ENCODE results near the gene GEMIN8. TPM values are rescaled to one million over a fixed set of nuclear protein-coding genes. Genes with fewer than 3 reads are reported as not detected.

Gene GEMIN8
- total RNA-seq, 1 experiment from 2014 or later: 11.2 TPM

DNA sequence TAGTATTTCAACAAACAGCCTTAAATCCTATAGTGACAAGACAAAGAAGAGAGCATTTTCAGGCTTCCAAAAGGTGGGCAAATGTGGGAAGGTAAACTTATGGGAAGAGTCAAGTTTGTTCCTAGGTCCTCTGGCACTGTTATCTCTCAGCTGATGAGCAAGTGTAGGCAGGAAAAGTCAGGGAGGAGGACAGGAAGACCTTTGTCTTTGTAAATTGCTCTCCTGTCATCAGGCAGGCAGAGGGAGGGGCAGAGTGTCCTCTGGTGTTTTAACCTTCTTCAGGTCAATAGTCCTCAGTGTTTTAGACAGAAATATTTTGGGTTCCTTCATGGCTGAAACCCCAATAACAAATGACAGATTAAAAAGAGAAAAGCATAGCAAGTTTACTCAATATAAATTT is 13.5 kb upstream of the GEMIN8 start:
- in situ Hi-C loops (cut with HindIII; ENCODE audit: low pct_unique_long_range_greater_than_20kb, low sequenced_read_pairs): no loop called here
- H3K4me3 ChIP-seq (ENCODE audit: low read depth in 2 of 2, low read length in 2 of 2): no peak overlapping the region
- no peaks in the 10 kb centered on the region for H3K36me3 ChIP-seq (ENCODE audit: control insufficient read depth, insufficient read depth, low read length)
- no peaks in the 10 kb centered on the region for H3K27me3 ChIP-seq (ENCODE audit: control insufficient read depth, insufficient read depth, low read length)
- no peak for ATAC-seq
- no peaks in the 10 kb centered on the region for H3K4me1 ChIP-seq (ENCODE audit: control insufficient read depth, insufficient read depth, low read length)
- H3K27ac ChIP-seq (ENCODE audit: low read length): no peak overlapping the region
- TF ChIP-seq, protein P1, sequence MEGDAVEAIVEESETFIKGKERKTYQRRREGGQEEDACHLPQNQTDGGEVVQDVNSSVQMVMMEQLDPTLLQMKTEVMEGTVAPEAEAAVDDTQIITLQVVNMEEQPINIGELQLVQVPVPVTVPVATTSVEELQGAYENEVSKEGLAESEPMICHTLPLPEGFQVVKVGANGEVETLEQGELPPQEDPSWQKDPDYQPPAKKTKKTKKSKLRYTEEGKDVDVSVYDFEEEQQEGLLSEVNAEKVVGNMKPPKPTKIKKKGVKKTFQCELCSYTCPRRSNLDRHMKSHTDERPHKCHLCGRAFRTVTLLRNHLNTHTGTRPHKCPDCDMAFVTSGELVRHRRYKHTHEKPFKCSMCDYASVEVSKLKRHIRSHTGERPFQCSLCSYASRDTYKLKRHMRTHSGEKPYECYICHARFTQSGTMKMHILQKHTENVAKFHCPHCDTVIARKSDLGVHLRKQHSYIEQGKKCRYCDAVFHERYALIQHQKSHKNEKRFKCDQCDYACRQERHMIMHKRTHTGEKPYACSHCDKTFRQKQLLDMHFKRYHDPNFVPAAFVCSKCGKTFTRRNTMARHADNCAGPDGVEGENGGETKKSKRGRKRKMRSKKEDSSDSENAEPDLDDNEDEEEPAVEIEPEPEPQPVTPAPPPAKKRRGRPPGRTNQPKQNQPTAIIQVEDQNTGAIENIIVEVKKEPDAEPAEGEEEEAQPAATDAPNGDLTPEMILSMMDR (IDR thresholded peaks at IDR 0.05): no peak
- TF ChIP-seq REST (IDR thresholded peaks at IDR 0.05; ENCODE audit: insufficient read depth in 1 of 2, low read depth in 2 of 2, low read length in 1 of 2) (no peak), SIN3A (IDR thresholded peaks at IDR 0.05; ENCODE audit: borderline replicate concordance, insufficient read depth, low read depth, low read length) (no peak), TCF7L2 (IDR thresholded peaks at IDR 0.05; ENCODE audit: low read depth, low read length) (no peak), POLR2AphosphoS5 (IDR thresholded peaks at IDR 0.05; ENCODE audit: low read depth, low read length) (no peak)
- intact Hi-C loops (cut with micrococcal nuclease; ENCODE audit: unreplicated experiment): loop anchor here (5.0 to 10.0 kb wide), 2 partner anchors 484 to 1102 kb away; partner anchors contain the start of gene GLRA2
- no peak for DNase-seq (ENCODE audit: low read depth, low spot score)
- H3K9me3 ChIP-seq (ENCODE audit: control insufficient read depth, insufficient read depth, low read depth, low read length): no peaks in the 10 kb centered on the region
- POLR2A ChIA-PET: no interaction called here
- CTCF ChIA-PET: no interaction called here
- BruUV-seq (replicated peaks): no TSS peak

GRCh38 chrX:14039344-14039743 is 9.7 kb upstream of the GEMIN8 start:
- Histone ChIP-seq H3K4me1 (ENCODE audit: control insufficient read depth, insufficient read depth, low read length) (no peaks in the 10 kb centered on the region), H3K9me3 (ENCODE audit: control insufficient read depth, insufficient read depth, low read depth, low read length) (no peaks in the 10 kb centered on the region), H3K27ac (ENCODE audit: low read length) (no peak overlapping the region), H3K36me3 (ENCODE audit: control insufficient read depth, insufficient read depth, low read length) (no peaks in the 10 kb centered on the region), H3K4me3 (ENCODE audit: low read depth in 2 of 2, low read length in 2 of 2) (no peak overlapping the region), H3K27me3 (ENCODE audit: control insufficient read depth, insufficient read depth, low read length) (no peaks in the 10 kb centered on the region)
- no TSS peak for BruUV-seq (replicated peaks)
- ChIA-PET POLR2A (no interaction called here), CTCF (no interaction called here)
- ATAC-seq (no peak), DNase-seq (ENCODE audit: low read depth, low spot score) (no peak)
- TF ChIP-seq, protein P1 (IDR thresholded peaks at IDR 0.05): peak; percentile 46; the same call in 1 of the 2 replicates
- no peak for TF ChIP-seq TCF7L2 (IDR thresholded peaks at IDR 0.05; ENCODE audit: low read depth, low read length)
- intact Hi-C loops (cut with micrococcal nuclease; ENCODE audit: unreplicated experiment): no loop called here
- in situ Hi-C loops (cut with HindIII; ENCODE audit: low pct_unique_long_range_greater_than_20kb, low sequenced_read_pairs): no loop called here

All from Panc1 (cell line).